Muscle layer of duodenum (tissue), 2 donors: Measurements from ENCODE around the gene CCDC182.

ENCODE experiments used
- H3K27ac ChIP-seq: one replicate; pipeline ENCODE4 v1.7.0; 2013; ENCODE audit warnings: mild to moderate bottlenecking, low read length
- H3K27me3 ChIP-seq: one replicate; pipeline ENCODE4 v1.7.0; 2013; ENCODE audit warnings: low read depth, mild to moderate bottlenecking, control low read depth, low read length
- H3K36me3 ChIP-seq, 2 donors: one replicate each; pipeline ENCODE4 v1.7.0; 2013; ENCODE audit warnings: low read length in 2 of 2, control low read depth in 1 of 2, mild to moderate bottlenecking in 1 of 2; ENCODE audit not compliant: insufficient read depth in 2 of 2, control insufficient read depth in 1 of 2
- H3K4me1 ChIP-seq, 2 donors: one replicate each; pipeline ENCODE4 v1.7.0; 2013; ENCODE audit warnings: low read length in 2 of 2, mild to moderate bottlenecking in 2 of 2, control low read depth in 1 of 2, moderate library complexity in 1 of 2; ENCODE audit not compliant: insufficient read depth in 2 of 2, control insufficient read depth in 1 of 2
- H3K4me3 ChIP-seq, 2 donors: one replicate each; pipeline ENCODE4 v1.7.0; 2013; ENCODE audit warnings: low read length in 2 of 2, low read depth in 1 of 2, mild to moderate bottlenecking in 1 of 2
- H3K9me3 ChIP-seq, 2 donors: one replicate each; pipeline ENCODE4 v1.7.0; 2013; ENCODE audit warnings: low read length in 2 of 2, control low read depth in 1 of 2, mild to moderate bottlenecking in 1 of 2; ENCODE audit not compliant: control insufficient read depth in 1 of 2
- donor health status: healthy.

The CCDC182 gene

GRCh38 chr17:57707892-57708291, 37.2 kb downstream of the CCDC182 start:
- Histone ChIP-seq H3K27ac (no peak overlapping the region), H3K27me3 (no peaks in the 10 kb centered on the region), H3K4me3 (no peak overlapping the region), H3K36me3 (no peaks in the 10 kb centered on the region), H3K9me3 (no peaks in the 10 kb centered on the region), H3K4me1 (no peaks in the 10 kb centered on the region)

GRCh38 chr17:57706761-57707160, 38.3 kb downstream of the CCDC182 start:
- Histone ChIP-seq H3K27me3 (no peaks in the 10 kb centered on the region), H3K4me3 (no peak overlapping the region), H3K4me1 (no peaks in the 10 kb centered on the region), H3K9me3 (no peaks in the 10 kb centered on the region), H3K36me3 (no peaks in the 10 kb centered on the region), H3K27ac (no peak overlapping the region)

GRCh38 chr17:57705921-57706695, 39.0 kb downstream of the CCDC182 start:
- H3K4me1 ChIP-seq: no peaks in the 10 kb centered on the region

GRCh38 chr17:57704448-57704847, 40.7 kb downstream of the CCDC182 start:
- no peaks in the 10 kb centered on the region for H3K27me3 ChIP-seq
- no peak overlapping the region for H3K4me3 ChIP-seq
- no peaks in the 10 kb centered on the region for H3K9me3 ChIP-seq
- no peak overlapping the region for H3K27ac ChIP-seq
- H3K4me1 ChIP-seq: no peaks in the 10 kb centered on the region
- no peaks in the 10 kb centered on the region for H3K36me3 ChIP-seq

More at GRCh38 chr17:57705921-57706695, 39.0 kb downstream of the CCDC182 start:
- Histone ChIP-seq H3K27ac (no peak overlapping the region), H3K27me3 (no peaks in the 10 kb centered on the region), H3K9me3 (no peaks in the 10 kb centered on the region), H3K36me3 (no peaks in the 10 kb centered on the region), H3K4me3 (no peak overlapping the region)

- Histone ChIP-seq H3K4me1 (no peaks in the 10 kb centered on the region), H3K9me3 (no peaks in the 10 kb centered on the region), H3K36me3 (no peaks in the 10 kb centered on the region), H3K27me3 (no peaks in the 10 kb centered on the region), H3K27ac (no peak overlapping the region), H3K4me3 (no peak overlapping the region)
Observed at GRCh38 chr17:57703273-57703672, 41.8 kb downstream of the CCDC182 start.

GRCh38 chr17:57701124-57701523, 44.0 kb downstream of the CCDC182 start:
- no peaks in the 10 kb centered on the region for H3K27me3 ChIP-seq
- H3K27ac ChIP-seq: no peak overlapping the region
- H3K36me3 ChIP-seq: no peaks in the 10 kb centered on the region
- H3K4me1 ChIP-seq: no peaks in the 10 kb centered on the region
- no peak overlapping the region for H3K4me3 ChIP-seq
- no peaks in the 10 kb centered on the region for H3K9me3 ChIP-seq

GRCh38 chr17:57699751-57700219, 45.3 kb downstream of the CCDC182 start:
- Histone ChIP-seq H3K27me3 (no peaks in the 10 kb centered on the region), H3K4me3 (no peak overlapping the region), H3K9me3 (no peaks in the 10 kb centered on the region), H3K27ac (no peak overlapping the region), H3K4me1 (no peaks in the 10 kb centered on the region), H3K36me3 (no peaks in the 10 kb centered on the region)

GRCh38 chr17:57697891-57698711, 47.0 kb downstream of the CCDC182 start:
- Histone ChIP-seq H3K4me1 (no peaks in the 10 kb centered on the region), H3K9me3 (no peaks in the 10 kb centered on the region), H3K36me3 (no peaks in the 10 kb centered on the region), H3K4me3 (no peak overlapping the region), H3K27ac (no peak overlapping the region), H3K27me3 (no peaks in the 10 kb centered on the region)

- no peaks in the 10 kb centered on the region for H3K36me3 ChIP-seq
- no peak overlapping the region for H3K4me3 ChIP-seq
- no peaks in the 10 kb centered on the region for H3K4me1 ChIP-seq
- H3K27me3 ChIP-seq: no peaks in the 10 kb centered on the region
- no peaks in the 10 kb centered on the region for H3K9me3 ChIP-seq
- H3K27ac ChIP-seq: no peak overlapping the region
Observed at GRCh38 chr17:57697197-57697596, 47.9 kb downstream of the CCDC182 start.

GRCh38 chr17:57696050-57696449, 49.0 kb downstream of the CCDC182 start:
- Histone ChIP-seq H3K9me3 (no peaks in the 10 kb centered on the region), H3K4me1 (no peaks in the 10 kb centered on the region), H3K36me3 (no peaks in the 10 kb centered on the region), H3K4me3 (no peak overlapping the region), H3K27me3 (no peaks in the 10 kb centered on the region), H3K27ac (no peak overlapping the region)
